HepG2 (cell line): ENCODE measurements around the gene S100P. TPM values are rescaled to one million over a fixed set of nuclear protein-coding genes. Genes with fewer than 3 reads are reported as not detected.

Source experiments
- BHLHE40 ChIP-seq: IDR thresholded peaks from 2 replicates; pipeline ENCODE4 v1.6.1; 2011; ENCODE audit warnings: low read length, improper control_type of control experiment
- CHCHD3 ChIP-seq: sonication (generic); formaldehyde crosslinking; IDR thresholded peaks from 2 replicates; pipeline ENCODE4 v1.8.0; 2022; ENCODE audit warnings: mild to moderate bottlenecking, missing genetic modification reagents, moderate library complexity
- EED ChIP-seq: sonication (generic); formaldehyde crosslinking; IDR thresholded peaks from 2 replicates; pipeline ENCODE4 v1.5.0; 2020; ENCODE audit warnings: mild to moderate bottlenecking, missing genetic modification reagents
- ELF1 ChIP-seq: sonication (generic); formaldehyde crosslinking; IDR thresholded peaks from 2 replicates; pipeline ENCODE4 v1.4.0; 2020; ENCODE audit warnings: missing genetic modification reagents
- KDM6A ChIP-seq: IDR thresholded peaks from 2 replicates; pipeline ENCODE4 v1.6.1; 2016; ENCODE audit warnings: low read depth
- MAF1 ChIP-seq: sonication (generic); formaldehyde crosslinking; IDR thresholded peaks from 2 replicates; pipeline ENCODE4 v1.5.0; 2020; ENCODE audit warnings: missing genetic modification reagents, borderline replicate concordance
- NFYC ChIP-seq: IDR thresholded peaks from 2 replicates; pipeline ENCODE4 v1.6.1; 2016; ENCODE audit warnings: missing genetic modification reagents, missing compliant biosample characterization
- SATB2 ChIP-seq: sonication (generic); formaldehyde crosslinking; IDR thresholded peaks from 2 replicates; pipeline ENCODE4 v1.5.0; 2020; ENCODE audit warnings: missing genetic modification reagents
- ZBTB3 ChIP-seq: sonication (generic); formaldehyde crosslinking; IDR thresholded peaks from 2 replicates; pipeline ENCODE4 v1.4.0; 2020; ENCODE audit warnings: low read depth, mild to moderate bottlenecking, moderate library complexity, missing genetic modification reagents, borderline replicate concordance
- ZBTB46 ChIP-seq: sonication (generic); formaldehyde crosslinking; IDR thresholded peaks from 2 replicates; pipeline ENCODE4 v1.4.0; 2020; ENCODE audit warnings: mild to moderate bottlenecking, missing genetic modification reagents, borderline replicate concordance
- ZFP90 ChIP-seq: sonication (generic); formaldehyde crosslinking; IDR thresholded peaks from 2 replicates; pipeline ENCODE4 v1.8.0; 2022; ENCODE audit warnings: missing genetic modification reagents, mild to moderate bottlenecking, inconsistent platforms, borderline replicate concordance
- ZNF205 ChIP-seq: IDR thresholded peaks from 2 replicates; pipeline ENCODE4 v1.6.1; 2018; ENCODE audit warnings: missing biosample characterization, missing genetic modification reagents
- ZNF432 ChIP-seq: sonication (generic); formaldehyde crosslinking; IDR thresholded peaks from 2 replicates; pipeline ENCODE4 v1.5.0; 2020; ENCODE audit warnings: missing genetic modification reagents, mild to moderate bottlenecking, borderline replicate concordance
- ZNF451 ChIP-seq: sonication (generic); formaldehyde crosslinking; IDR thresholded peaks from 2 replicates; pipeline ENCODE4 v1.5.0; 2020; ENCODE audit warnings: mild to moderate bottlenecking, missing genetic modification reagents
- ZNF512B ChIP-seq: sonication (generic); formaldehyde crosslinking; IDR thresholded peaks from 2 replicates; pipeline ENCODE4 v1.5.1; 2020; ENCODE audit warnings: missing genetic modification reagents, mild to moderate bottlenecking, borderline replicate concordance
- ZNF570 ChIP-seq: sonication (generic); formaldehyde crosslinking; IDR thresholded peaks from 2 replicates; pipeline ENCODE4 v1.4.0; 2020; ENCODE audit warnings: mild to moderate bottlenecking, missing genetic modification reagents, borderline replicate concordance
- ZNF710 ChIP-seq: sonication (generic); formaldehyde crosslinking; IDR thresholded peaks from 2 replicates; pipeline ENCODE4 v1.5.0; 2020; ENCODE audit warnings: mild to moderate bottlenecking, missing genetic modification reagents, borderline replicate concordance
- ZNF879 ChIP-seq: sonication (generic); formaldehyde crosslinking; IDR thresholded peaks from 2 replicates; pipeline ENCODE4 v1.8.1; 2023; ENCODE audit warnings: missing genetic modification reagents
- ZNF883 ChIP-seq: sonication (generic); formaldehyde crosslinking; IDR thresholded peaks from 2 replicates; pipeline ENCODE4 v1.5.1; 2020; ENCODE audit warnings: mild to moderate bottlenecking, missing genetic modification reagents; ENCODE audit errors: not compliant biosample characterization
- polyA plus RNA-seq, 8 experiments: library from polyadenylated mRNA; depleted of rRNA in 3 of 8; stranded (reverse) in 7 of 8; unstranded in 1 of 8; fragments of >200 nt; fragmentation: Illumina TruSeq in 4 of 8; extraction: Trizol in 4 of 8; gene quantifications; 2 replicates each; pipeline versions ENCODE4 v1.2.1 to v1.2.3, GENCODE V29; 2011 to 2016; ENCODE audit warnings: low read depth in 4 of 8, missing spikeins in 1 of 8, mixed read lengths in 1 of 8; ENCODE audit not compliant: insufficient read depth in 1 of 8
- total RNA-seq, 5 experiments: library from RNA; depleted of rRNA; stranded (reverse); fragments of >200 nt; fragmentation: Illumina TruSeq; extraction: Trizol; gene quantifications; 2 replicates each; pipeline ENCODE4 v1.2.3, GENCODE V29; 2016; ENCODE audit warnings: low read depth in 1 of 5
- TF ChIP-seq, protein P1 (sequence below): sonication (generic); formaldehyde crosslinking; conservative IDR thresholded peaks from 2 replicates; pipeline ENCODE4 v1.4.0; 2020; ENCODE audit warnings: missing genetic modification reagents

Gene S100P
- total and polyA plus RNA-seq, 2 of the 13 experiments (the other 11 are each of a cell fraction or from before 2014, with no cell fraction given), result 278 to 1,649 TPM

GRCh38 chr4:6733358-6734164 lies 39.9 kb downstream of the S100P start (continued):
- TF ChIP-seq ZBTB46, result 0 out of 2 replicates have a peak, but pooled peaks have one; percentile 82
- 0 out of 2 replicates have a peak, but pooled peaks have one; percentile 58 for TF ChIP-seq SATB2 (CRISPR knock-in tag)
- 0 out of 2 replicates have a peak, but pooled peaks have one; percentile 65 for TF ChIP-seq ZFP90 (CRISPR knock-in tag)
- TF ChIP-seq ZNF205, result peak; percentile 92
- no peak for TF ChIP-seq ZNF570 (CRISPR knock-in tag)
- TF ChIP-seq NFYC (CRISPR knock-in tag), result no peak
- no peak for TF ChIP-seq ZNF879 (CRISPR knock-in tag)
- TF ChIP-seq ZNF512B (CRISPR knock-in tag), result no peak
- no peak; the same call in 1 of the 2 replicates for TF ChIP-seq EED
- TF ChIP-seq BHLHE40, result peak; percentile 94
- no peak for TF ChIP-seq ZNF432 (CRISPR knock-in tag)
- TF ChIP-seq CHCHD3 (CRISPR knock-in tag), result no peak
- TF ChIP-seq ELF1, result no peak
- TF ChIP-seq ZNF710 (CRISPR knock-in tag), result no peak
- TF ChIP-seq ZNF883 (CRISPR knock-in tag), result peak; percentile 68
- peak; percentile 83 for TF ChIP-seq ZNF451 (CRISPR knock-in tag)
- TF ChIP-seq MAF1 (CRISPR knock-in tag), result no peak
- TF ChIP-seq ZBTB3 (CRISPR knock-in tag), result no peak
- TF ChIP-seq, protein P1, sequence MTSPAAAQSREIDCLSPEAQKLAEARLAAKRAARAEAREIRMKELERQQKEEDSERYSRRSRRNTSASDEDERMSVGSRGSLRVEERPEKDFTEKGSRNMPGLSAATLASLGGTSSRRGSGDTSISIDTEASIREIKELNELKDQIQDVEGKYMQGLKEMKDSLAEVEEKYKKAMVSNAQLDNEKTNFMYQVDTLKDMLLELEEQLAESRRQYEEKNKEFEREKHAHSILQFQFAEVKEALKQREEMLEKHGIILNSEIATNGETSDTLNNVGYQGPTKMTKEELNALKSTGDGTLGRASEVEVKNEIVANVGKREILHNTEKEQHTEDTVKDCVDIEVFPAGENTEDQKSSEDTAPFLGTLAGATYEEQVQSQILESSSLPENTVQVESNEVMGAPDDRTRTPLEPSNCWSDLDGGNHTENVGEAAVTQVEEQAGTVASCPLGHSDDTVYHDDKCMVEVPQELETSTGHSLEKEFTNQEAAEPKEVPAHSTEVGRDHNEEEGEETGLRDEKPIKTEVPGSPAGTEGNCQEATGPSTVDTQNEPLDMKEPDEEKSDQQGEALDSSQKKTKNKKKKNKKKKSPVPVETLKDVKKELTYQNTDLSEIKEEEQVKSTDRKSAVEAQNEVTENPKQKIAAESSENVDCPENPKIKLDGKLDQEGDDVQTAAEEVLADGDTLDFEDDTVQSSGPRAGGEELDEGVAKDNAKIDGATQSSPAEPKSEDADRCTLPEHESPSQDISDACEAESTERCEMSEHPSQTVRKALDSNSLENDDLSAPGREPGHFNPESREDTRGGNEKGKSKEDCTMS (CRISPR knock-in tag), result no peak
- TF ChIP-seq KDM6A (CRISPR knock-in tag), result peak; percentile 60; the same call in 1 of the 2 replicates
